HG03520 (cell line): Measurements from ENCODE around the gene FBXO38.

ENCODE experiments used
- ATAC-seq: cut with Tn5 transposase; IDR thresholded peaks from one replicate; pipeline ENCODE4 v1.9.1; 2021; ENCODE audit warnings: mild to moderate bottlenecking, moderate library complexity; ENCODE audit not compliant: unreplicated experiment

Gene FBXO38, protein sequence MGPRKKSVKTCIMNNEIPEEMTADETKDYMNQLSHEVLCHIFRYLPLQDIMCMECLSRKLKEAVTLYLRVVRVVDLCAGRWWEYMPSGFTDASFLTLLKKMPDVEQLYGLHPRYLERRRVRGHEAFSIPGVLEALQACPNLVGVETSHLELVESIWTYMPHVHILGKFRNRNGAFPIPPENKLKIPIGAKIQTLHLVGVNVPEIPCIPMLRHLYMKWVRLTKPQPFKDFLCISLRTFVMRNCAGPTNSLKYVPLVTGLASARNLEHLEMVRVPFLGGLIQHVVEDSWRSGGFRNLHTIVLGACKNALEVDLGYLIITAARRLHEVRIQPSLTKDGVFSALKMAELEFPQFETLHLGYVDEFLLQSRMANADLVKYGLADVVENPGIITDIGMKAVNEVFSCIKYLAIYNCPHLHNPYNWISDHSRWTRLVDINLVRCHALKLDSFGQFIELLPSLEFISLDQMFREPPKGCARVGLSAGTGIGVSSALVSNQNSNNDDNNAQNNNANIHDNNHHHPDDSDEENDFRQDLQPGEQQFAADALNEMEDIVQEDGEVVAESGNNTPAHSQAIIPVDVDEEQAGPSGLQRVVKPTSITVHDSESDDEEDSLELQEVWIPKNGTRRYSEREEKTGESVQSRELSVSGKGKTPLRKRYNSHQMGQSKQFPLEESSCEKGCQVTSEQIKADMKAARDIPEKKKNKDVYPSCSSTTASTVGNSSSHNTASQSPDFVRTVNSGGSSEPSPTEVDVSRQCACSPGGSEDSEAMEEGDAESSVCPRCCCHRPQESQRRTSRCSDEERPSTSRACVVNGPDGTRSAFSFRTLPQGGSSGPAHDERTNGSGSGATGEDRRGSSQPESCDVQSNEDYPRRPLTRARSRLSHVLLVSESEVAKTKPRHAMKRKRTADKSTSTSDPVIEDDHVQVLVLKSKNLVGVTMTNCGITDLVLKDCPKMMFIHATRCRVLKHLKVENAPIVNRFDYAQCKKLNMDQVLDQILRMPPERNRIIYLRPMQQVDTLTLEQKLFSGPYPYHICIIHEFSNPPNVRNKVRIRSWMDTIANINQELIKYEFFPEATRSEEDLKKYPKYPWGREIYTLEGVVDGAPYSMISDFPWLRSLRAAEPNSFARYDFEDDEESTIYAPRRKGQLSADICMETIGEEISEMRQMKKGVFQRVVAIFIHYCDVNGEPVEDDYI

DNA sequence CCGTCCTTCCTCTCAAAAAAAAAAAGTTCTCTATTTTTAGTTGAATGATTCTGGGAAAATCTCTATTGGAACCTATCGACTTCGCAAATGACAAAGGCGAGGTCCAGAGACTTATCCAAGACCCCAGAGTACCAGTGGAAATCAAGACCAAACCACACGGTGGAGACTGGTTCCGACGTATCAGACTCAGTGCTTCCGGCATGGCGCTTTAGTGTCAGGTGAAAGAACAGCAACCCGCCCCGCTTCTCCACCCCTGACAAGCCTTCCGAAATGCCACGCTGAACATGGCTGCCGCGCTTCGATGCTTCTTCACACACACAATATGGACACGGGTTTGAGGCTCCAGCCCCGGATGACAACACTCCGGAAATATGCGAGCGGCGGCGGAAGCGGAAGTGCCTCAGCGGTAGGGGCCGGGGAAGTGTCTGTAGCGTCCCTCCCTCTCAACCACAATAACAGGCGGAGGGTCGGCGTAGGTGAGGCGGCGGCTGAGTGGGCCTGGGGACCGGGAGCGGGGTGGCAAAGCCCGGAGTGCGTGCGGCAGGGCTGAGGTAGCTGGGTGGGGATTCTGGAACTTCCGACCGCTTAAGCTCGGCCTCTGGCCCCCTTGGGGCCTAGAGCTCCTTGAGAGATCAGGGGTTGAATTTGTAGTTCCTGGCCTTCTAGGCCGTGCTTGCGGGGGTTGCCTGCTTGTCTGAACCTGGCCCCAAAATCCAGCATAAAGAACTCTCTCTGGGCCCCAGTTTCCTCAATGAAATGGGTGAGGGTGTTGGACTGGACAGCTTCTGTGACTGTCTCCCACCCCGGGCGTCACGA lies at the start of gene FBXO38:
Gene FBXO38, plus strand, starts transcription at position 395 of the 816 bp plus-strand sequence. CDS start 10,819 bp downstream, outside the sequence.
- ATAC-seq = peak; percentile 97

- ATAC-seq = no peak
Measured at GRCh38 chr5:148335259-148335658, 48.5 kb upstream of the FBXO38 start, which contains the start of gene SPINK9. SPINK9 (plus strand) TSS chr5:148335559; CDS start chr5:148335614, 55 bp downstream.

GRCh38 chr5:148336704-148337435 lies 46.9 kb upstream of the FBXO38 start:
- peak; percentile 65 for ATAC-seq

- no peak for ATAC-seq
Measured at GRCh38 chr5:148342371-148343045, 41.2 kb upstream of the FBXO38 start.

DNA sequence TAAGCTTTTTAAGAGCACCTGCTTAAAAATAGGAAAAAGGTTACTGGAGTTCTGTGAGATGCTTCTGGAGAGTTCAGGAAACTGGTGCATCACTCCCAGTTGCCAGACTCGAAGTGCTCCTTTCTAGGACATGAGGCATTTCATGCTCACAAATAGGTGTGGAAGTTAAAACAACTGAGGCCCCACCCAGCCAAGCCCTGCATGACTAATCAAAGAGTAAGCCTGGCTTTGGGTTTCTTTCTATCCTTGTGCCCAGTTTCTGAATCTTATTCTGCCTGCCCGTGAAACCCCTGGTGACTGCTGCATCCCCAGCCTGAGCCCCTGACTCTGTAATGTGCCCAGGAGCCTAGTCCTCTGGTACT lies 40.7 kb upstream of the FBXO38 start:
- no peak for ATAC-seq

- no peak for ATAC-seq
Measured at GRCh38 chr5:148343603-148344487, 39.9 kb upstream of the FBXO38 start.

DNA sequence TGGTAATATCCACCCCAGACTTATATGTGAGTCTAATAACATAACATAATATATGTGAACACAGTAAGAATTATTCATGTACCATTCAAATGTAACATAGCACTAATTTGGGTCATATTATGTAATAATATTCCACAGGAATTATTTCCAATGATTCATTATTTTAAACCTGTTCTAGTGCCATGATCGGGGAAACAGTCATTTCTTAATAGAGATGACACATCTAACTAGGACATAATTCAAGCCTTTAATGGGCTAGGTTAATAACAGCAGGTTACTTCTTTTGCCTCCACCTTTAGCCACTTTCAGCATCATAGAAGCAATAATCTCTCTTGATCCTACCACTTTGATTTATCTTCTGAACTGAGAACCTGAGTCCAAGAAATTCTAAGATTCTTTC lies 36.1 kb upstream of the FBXO38 start:
- no peak for ATAC-seq

DNA sequence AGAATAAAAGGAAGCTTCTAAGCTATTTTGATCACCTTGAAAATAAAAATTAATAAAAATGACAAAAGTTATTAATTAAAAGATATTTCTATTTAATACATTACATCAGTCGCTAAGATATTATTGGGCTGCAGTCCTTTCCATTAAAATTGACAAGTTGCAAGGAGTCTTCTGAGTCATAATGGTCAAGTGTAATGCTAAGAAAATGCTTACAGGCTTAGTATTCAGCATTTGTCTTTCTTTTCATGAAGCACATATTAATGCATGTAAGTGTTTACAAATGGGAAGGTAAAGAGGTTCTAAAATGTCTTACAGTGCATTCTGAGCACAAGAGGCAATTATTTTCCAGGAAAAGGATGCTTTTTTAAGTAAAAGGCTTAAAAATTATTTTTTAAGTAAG lies 31.1 kb upstream of the FBXO38 start:
- no peak for ATAC-seq

GRCh38 chr5:148353634-148354033 lies 30.1 kb upstream of the FBXO38 start:
- no peak for ATAC-seq

GRCh38 chr5:148364343-148364742 lies 19.4 kb upstream of the FBXO38 start:
- ATAC-seq = no peak

DNA sequence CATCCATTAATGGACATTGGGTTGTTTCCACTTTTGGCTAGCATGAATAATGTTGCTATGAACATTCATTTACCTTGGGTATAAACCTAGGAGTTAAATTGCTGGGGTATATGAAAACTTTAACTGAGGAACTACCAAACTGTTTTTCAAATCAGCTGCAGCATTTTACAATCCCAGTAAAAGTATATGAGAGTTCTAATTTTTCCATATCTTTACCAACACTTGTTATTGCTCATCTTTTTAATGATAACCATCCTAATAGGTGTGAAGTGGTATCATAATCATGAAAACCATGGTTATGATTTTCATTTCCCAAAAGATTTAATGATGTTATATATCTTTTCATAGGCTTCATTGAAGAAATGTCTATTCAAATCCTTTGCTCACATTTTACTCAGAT lies 15.5 kb upstream of the FBXO38 start:
- ATAC-seq = no peak

GRCh38 chr5:148372166-148372725 lies 11.5 kb upstream of the FBXO38 start:
- ATAC-seq = no peak

DNA sequence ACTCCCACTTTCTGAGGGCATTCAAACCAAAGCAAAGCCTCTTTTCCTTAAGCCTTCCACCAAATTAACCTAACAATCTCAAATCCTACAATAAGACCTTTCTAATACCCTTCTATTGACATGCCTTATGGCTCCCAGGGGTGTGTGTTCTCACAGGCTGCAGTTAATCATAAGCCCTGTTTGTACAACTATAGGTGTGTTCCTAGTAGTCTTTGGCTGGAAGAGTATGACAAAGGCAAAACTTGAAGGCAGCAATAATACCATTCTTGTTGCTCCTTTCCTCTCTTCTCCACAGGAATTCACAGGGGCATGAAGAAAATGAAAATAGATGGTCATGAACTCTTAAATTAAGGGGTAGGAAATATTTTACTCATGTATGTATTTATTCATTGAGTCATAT lies 10.9 kb upstream of the FBXO38 start:
- ATAC-seq = no peak

GRCh38 chr5:148374690-148375360 lies 8.9 kb upstream of the FBXO38 start:
- peak; percentile 82 for ATAC-seq

- no peak for ATAC-seq
Measured at GRCh38 chr5:148376198-148376597, 7.6 kb upstream of the FBXO38 start.

DNA sequence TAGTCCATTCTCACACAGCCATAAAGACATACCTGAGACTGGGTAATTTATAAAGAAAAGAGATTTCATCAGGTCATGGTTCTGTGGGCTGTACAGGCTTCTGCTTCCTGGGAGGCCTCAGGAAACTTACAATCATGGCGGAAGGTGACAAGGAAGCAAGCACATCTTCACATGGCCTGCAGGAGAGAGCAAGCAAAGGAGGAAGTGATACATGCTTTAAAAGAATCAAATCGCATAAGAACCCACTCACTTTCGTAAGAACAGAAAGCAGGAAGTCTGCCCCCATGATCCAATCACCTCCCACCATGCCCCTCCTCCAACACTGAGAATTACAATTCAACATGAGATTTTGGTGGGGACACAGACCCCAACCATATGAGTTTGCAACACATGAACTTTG lies 5.1 kb upstream of the FBXO38 start:
- ATAC-seq = no peak

GRCh38 chr5:148379340-148379739 lies 4.4 kb upstream of the FBXO38 start:
- ATAC-seq = no peak
